ENCODE measurements around the gene GALR2.

The GALR2 gene

GRCh38 chr17:76097716-76098295, 23.2 kb downstream of the GALR2 start:
- no peak for DNase-seq

DNA sequence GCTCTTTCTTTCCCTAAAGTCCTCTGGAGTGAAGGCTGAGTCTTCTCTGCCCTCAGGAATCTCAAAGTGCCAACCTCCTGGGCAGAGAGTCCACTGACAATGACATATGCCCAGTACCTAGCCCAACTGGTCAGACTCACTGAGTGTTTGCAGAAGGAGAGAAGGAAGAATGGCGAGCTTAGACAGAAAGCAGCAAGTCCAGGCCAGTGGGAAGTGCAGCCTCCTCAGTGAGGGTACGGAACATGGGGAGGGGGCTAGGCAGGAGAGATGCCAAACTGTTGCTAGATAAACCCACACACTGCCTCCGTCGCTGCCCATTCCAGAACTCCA, 28.3 kb downstream of the GALR2 start:
- no peak for DNase-seq

DNA sequence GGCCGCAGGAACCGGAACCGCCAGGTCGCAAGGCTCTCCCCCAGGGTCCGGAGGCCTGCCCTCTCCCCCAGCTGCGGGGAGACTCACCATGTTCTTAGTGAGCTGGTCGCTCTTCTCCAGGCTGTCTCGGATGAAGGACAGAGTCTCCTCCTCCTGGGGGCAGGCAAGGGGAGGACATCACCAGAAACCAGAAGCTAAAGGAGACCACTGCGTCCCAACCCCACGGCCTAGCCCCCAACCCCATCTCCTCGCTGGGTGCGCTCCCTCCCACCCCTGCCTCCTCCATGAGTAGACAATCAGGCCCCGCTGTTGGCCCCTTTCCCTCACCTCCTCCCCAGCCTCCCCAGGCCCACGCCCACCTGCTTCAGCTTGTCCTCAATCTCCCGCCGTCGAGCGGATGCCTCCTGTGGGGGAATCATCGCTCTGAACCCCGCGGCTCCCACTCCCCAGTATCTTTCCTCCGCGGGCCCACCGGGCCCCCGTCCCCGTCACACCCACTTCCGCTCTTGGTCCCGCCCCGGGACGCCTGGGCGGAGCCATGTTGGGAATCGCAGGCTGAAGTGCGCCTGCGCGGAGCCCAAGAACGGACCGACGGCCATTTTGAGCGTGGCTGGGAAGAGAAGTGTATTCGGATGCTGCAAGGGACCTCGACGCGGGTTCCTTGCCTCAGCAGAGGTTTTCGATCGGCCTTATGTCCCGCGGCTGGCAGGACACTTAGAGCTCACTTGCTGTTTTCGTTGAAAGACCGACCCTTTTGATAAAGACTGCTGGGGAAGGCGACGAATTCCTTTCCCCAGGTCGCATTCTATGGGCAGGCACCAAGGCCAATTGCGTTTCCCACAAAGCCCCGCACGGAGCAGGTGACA, 28.9 kb downstream of the GALR2 start, which contains the start of gene EXOC7:
Gene EXOC7 (minus strand): TSS at position 514 of the 866 bp plus-strand sequence. CDS start 95 bp downstream, at position 419.
- peak; percentile 97 to 98 for DNase-seq

GRCh38 chr17:76104140-76104895, 29.7 kb downstream of the GALR2 start:
- no peak for DNase-seq

DNA sequence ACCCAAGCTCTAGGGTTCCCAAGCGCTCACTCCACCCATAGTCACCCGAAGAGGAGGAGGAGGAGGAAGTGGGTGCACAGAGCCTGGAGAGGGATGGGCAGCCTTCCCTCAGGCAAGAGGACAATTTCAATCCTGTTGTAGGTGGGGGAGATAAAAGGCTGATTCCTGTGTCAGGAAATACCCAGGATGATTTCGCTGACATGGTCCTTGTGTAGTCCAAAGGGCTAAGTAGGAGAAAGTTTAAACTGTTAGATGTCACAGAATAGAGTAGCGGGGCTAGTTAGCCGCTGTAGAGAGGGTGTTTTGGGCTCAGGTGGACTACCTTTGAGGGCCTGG, 30.3 kb downstream of the GALR2 start:
- no peak for DNase-seq

- peak in 1 of 2 experiments; percentile 29 for DNase-seq
Measured at GRCh38 chr17:76106703-76107102, 32.1 kb downstream of the GALR2 start.

GRCh38 chr17:76107509-76107908, 32.9 kb downstream of the GALR2 start:
- DNase-seq, result peak in 1 of 2 experiments; percentile 55

GRCh38 chr17:76111956-76112355, 37.4 kb downstream of the GALR2 start:
- DNase-seq, result no peak

GRCh38 chr17:76115138-76115754, 40.7 kb downstream of the GALR2 start:
- no peak for DNase-seq

DNA sequence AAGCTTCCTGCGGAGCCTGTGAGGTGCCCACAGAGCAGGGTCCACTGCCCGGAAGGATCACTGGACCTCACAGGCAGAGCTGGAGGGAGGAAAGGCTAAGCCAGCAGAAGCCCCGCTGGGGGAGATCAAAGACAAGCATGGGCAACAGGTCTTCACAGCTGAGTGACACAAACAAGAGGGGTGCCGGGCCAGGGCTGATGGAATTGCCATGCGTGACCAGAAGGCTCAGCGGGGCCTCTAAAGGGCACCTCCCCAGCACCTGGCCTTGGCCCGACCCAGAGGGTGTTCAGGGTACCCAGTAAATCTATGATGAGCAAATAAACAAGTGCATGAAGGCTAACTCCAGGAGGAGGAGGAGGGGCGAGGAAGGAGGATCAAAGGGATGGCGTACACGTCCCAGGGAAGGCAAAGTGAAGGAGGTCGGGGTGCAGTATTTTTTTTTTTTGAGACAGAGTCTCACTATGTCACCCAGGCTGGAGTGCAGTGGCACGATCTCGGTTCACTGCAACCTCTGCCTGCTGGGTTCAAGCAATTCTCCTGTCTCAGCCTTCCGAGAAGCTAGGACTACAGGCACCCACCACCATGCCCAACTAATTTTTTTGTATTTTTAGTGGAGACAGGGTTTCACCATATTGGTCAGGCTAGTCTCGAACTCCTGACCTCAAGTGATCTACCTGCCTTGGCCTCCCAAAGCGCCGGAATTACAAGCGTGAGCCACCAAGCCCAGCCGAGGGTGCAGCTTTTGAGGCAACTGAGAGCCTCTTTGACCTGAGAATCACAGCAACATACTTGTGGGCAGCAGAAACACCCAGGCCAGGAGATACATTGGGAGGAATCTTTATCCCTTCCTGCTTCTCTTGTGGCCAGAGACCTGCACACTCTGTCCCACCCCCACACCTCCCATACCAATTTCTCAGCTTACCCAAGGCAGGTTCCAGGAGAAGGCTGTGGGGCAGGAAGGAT, 45.1 kb downstream of the GALR2 start:
- no peak for DNase-seq

GRCh38 chr17:76120658-76121008, 46.1 kb downstream of the GALR2 start:
- no peak for DNase-seq

- no peak for DNase-seq
Measured at GRCh38 chr17:76121932-76122430, 47.4 kb downstream of the GALR2 start.

DNA sequence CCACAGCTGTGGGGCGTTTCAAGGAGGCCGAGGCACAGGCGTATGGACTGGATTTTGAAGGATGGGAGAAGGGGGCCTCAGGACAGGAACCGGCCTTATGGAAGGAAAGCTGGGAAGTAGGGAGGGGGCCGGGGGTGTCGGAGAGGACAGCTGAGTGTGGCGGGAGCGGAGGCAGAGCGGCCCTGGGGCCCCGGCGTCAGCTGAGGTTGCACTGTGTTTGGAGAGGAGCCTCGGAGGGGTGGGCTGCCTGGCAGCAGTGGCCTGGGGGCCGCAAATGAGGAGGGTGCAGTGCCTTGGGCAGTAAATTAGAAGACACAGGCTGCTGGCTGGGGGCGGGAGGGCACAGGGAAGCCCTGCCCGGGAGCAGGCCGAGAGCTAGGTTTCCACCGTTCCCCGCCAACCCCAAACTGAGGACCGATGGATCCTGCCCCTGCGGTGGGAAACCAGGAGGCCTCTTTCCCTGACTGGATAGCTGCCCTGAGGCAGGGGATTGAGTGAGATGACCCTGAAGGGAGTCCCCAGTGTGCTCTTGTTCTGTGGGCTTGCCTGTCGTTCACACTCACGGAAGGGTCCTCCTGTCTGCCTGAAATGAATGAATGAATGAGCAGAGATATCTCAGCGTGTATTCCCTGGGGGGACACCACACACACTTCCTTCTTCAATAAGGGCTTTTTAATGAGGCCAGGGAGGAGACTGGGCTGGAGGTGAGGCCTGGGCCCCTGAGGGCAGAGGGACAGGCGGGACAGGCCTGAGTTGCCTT, 48.0 kb downstream of the GALR2 start:
- DNase-seq, result no peak

GRCh38 chr17:76123191-76123499, 48.6 kb downstream of the GALR2 start:
- DNase-seq, result no peak

DNA sequence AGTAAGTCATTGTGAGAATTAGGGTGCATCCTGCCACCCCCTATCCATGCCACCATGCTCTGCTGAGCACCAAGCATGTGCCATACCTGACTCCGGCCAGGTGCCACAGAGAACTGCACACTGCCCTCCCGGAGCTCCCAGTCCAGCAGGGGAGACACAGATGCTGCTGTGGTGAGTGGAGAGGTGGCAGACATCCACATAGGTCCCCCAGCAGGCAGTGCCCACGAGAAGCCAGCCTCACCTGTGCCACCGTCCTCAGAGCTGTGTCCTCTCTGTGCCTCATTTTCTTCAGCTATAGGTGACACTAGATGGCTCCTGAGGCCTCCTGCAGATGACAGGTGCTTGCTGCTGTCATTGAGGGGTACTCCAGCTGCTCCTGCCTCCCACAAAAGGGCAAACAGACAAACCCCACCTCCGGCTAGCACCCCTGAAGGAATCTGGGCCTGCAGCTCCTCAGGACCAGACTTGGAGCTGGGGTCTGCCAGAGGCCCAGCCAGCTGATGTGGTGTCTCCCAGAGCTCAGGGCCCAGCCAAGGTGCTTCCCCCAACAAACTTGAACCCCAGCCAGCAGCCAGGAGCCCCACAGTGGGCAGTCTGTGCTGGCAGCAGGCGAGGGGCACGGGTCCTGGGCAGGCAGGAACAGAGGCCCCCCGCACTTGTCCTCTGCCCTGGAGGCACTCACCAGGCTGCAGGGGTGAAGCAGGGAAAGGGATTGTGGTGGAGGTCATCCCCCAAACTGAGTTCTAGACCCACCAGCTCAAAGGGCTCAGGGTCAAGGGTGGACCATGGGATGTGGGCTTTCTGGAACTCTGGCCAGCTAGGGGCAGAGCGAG, 49.4 kb downstream of the GALR2 start:
- DNase-seq, result no peak

DNA sequence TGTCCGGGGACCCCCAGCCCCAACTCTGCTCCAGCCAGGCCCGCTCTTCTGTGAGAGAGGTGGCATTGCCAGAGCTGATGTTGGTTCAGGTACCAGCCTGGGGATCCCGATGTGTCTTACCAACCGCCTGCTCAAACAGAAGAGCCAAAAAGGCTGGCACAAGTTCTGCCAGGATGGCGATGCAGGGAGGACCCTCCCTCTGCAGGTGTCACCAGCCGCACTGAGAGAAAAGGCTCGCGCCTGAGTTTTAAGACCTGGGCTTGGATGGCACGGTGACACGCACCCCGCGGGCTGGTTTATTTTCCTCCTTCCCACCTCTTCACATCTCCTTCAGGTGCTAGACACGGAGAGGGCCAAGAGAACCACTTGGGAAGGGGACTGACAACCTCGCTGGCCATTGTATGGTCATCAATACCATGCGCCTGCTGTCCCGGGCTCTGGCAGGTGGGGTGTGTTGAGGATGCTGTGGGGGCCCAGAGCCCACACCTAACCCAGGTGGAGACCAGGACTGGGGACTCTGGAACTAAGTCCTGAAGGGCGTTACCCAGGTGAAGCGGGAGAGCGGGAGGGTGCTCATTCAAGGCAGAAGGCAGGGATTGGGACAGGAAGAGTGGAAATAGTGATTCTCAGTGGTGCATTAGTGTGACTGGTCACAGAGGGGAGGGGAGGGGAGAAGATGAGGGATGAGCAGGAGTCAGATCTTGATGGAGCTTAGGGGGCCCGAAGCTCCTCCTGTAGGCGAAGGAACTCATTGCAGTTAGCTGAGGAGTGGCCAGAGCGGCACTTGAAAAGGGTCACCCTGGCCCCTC, 50.2 kb downstream of the GALR2 start:
- DNase-seq, result peak in 1 of 2 experiments; percentile 39

DNA sequence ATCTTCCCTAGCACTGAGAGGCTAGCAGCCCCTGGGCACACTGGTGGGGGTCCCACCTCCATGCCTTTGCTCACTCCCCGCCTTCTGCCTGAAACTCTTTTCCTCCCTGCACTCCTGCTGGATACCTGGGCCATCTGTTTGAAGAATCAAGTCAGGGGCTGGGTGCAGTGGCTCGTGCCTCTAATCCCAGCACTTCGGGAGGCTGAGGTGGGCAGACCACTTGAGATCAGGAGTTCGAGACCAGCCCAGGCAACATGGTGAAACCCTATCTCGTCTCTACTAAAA, 50.8 kb downstream of the GALR2 start:
- DNase-seq, result no peak

- no peak for DNase-seq
Measured at GRCh38 chr17:76125922-76126321, 51.3 kb downstream of the GALR2 start.
